ENCODE data around the gene LYZ.

Gene LYZ

GRCh38 chr12:69331909-69332684, 16.1 kb upstream of the LYZ start:
- Mint-ChIP-seq H3K4me3 (peak overlapping the region; percentile 76), H3K4me1 (peaks cover 13% of the 10 kb centered on the region), H3K27ac (peak overlapping the region; percentile 63), H3K36me3 (no peaks in the 10 kb centered on the region), H3K9me3 (no peaks in the 10 kb centered on the region)
- DNase-seq (ENCODE audit: low spot score in 2 of 2) (no peak), ATAC-seq (no peak)

GRCh38 chr12:69332815-69333358, 15.3 kb upstream of the LYZ start:
- Mint-ChIP-seq H3K4me3 (no peak overlapping the region), H3K27ac (no peak overlapping the region), H3K36me3 (no peaks in the 10 kb centered on the region), H3K9me3 (no peaks in the 10 kb centered on the region), H3K4me1 (peaks cover 13% of the 10 kb centered on the region)
- no peak for DNase-seq (ENCODE audit: low spot score in 2 of 2)
- no peak for ATAC-seq

GRCh38 chr12:69334158-69334557, 14.0 kb upstream of the LYZ start:
- H3K4me3 Mint-ChIP-seq: no peak overlapping the region

GRCh38 chr12:69337311-69338090, 10.7 kb upstream of the LYZ start:
- no peaks in the 10 kb centered on the region for H3K4me1 Mint-ChIP-seq
- ATAC-seq (no peak), DNase-seq (ENCODE audit: low spot score in 2 of 2) (no peak)
- no peak overlapping the region for H3K27ac Mint-ChIP-seq
- H3K36me3 Mint-ChIP-seq: no peaks in the 10 kb centered on the region
- no peak overlapping the region for H3K4me3 Mint-ChIP-seq
- no peaks in the 10 kb centered on the region for H3K9me3 Mint-ChIP-seq

More at GRCh38 chr12:69334158-69334557, 14.0 kb upstream of the LYZ start:
- Mint-ChIP-seq H3K4me1 (peaks cover 13% of the 10 kb centered on the region), H3K9me3 (no peaks in the 10 kb centered on the region), H3K36me3 (no peaks in the 10 kb centered on the region), H3K27ac (no peak overlapping the region)
- no peak for DNase-seq (ENCODE audit: low spot score in 2 of 2)
- ATAC-seq: no peak

GRCh38 chr12:69338120-69338859, 9.9 kb upstream of the LYZ start:
- no peak overlapping the region for H3K27ac Mint-ChIP-seq
- no peak overlapping the region for H3K4me3 Mint-ChIP-seq
- no peaks in the 10 kb centered on the region for H3K4me1 Mint-ChIP-seq
- DNase-seq (ENCODE audit: low spot score in 2 of 2) (no peak), ATAC-seq (no peak)
- no peaks in the 10 kb centered on the region for H3K36me3 Mint-ChIP-seq
- H3K9me3 Mint-ChIP-seq: no peaks in the 10 kb centered on the region

- H3K4me3 Mint-ChIP-seq: no peak overlapping the region
- DNase-seq (ENCODE audit: low spot score in 2 of 2) (no peak), ATAC-seq (no peak)
- H3K9me3 Mint-ChIP-seq: no peaks in the 10 kb centered on the region
- no peaks in the 10 kb centered on the region for H3K4me1 Mint-ChIP-seq
- H3K27ac Mint-ChIP-seq: no peak overlapping the region
- H3K36me3 Mint-ChIP-seq: no peaks in the 10 kb centered on the region
Measured at GRCh38 chr12:69338936-69339335, 9.2 kb upstream of the LYZ start.

GRCh38 chr12:69339999-69340398, 8.2 kb upstream of the LYZ start:
- DNase-seq (ENCODE audit: low spot score in 2 of 2) (no peak), ATAC-seq (no peak)
- no peak overlapping the region for H3K4me3 Mint-ChIP-seq
- H3K36me3 Mint-ChIP-seq: no peaks in the 10 kb centered on the region
- no peaks in the 10 kb centered on the region for H3K9me3 Mint-ChIP-seq
- no peak overlapping the region for H3K27ac Mint-ChIP-seq
- H3K4me1 Mint-ChIP-seq: no peaks in the 10 kb centered on the region

GRCh38 chr12:69341328-69341727, 6.9 kb upstream of the LYZ start:
- Mint-ChIP-seq H3K9me3 (no peaks in the 10 kb centered on the region), H3K4me3 (no peak overlapping the region), H3K27ac (no peak overlapping the region), H3K4me1 (no peaks in the 10 kb centered on the region), H3K36me3 (no peaks in the 10 kb centered on the region)
- ATAC-seq: no peak
- DNase-seq (ENCODE audit: low spot score in 2 of 2): no peak

GRCh38 chr12:69342421-69342820, 5.8 kb upstream of the LYZ start:
- no peak for DNase-seq (ENCODE audit: low spot score in 2 of 2)
- no peak overlapping the region for H3K27ac Mint-ChIP-seq
- ATAC-seq: no peak
- no peaks in the 10 kb centered on the region for H3K36me3 Mint-ChIP-seq
- no peaks in the 10 kb centered on the region for H3K4me1 Mint-ChIP-seq
- no peaks in the 10 kb centered on the region for H3K9me3 Mint-ChIP-seq
- no peak overlapping the region for H3K4me3 Mint-ChIP-seq

GRCh38 chr12:69343357-69343756, 4.8 kb upstream of the LYZ start:
- Mint-ChIP-seq H3K27ac (no peak overlapping the region), H3K4me1 (no peaks in the 10 kb centered on the region), H3K4me3 (no peak overlapping the region), H3K36me3 (no peaks in the 10 kb centered on the region), H3K9me3 (no peaks in the 10 kb centered on the region)
- DNase-seq (ENCODE audit: low spot score in 2 of 2) (no peak), ATAC-seq (no peak)

GRCh38 chr12:69343885-69344612, 4.1 kb upstream of the LYZ start:
- no peaks in the 10 kb centered on the region for H3K36me3 Mint-ChIP-seq
- ATAC-seq (no peak), DNase-seq (ENCODE audit: low spot score in 2 of 2) (no peak)
- no peaks in the 10 kb centered on the region for H3K4me1 Mint-ChIP-seq
- H3K9me3 Mint-ChIP-seq: no peaks in the 10 kb centered on the region
- H3K27ac Mint-ChIP-seq: no peak overlapping the region
- H3K4me3 Mint-ChIP-seq: no peak overlapping the region

- H3K27ac Mint-ChIP-seq: no peak overlapping the region
- H3K4me3 Mint-ChIP-seq: no peak overlapping the region
- no peak for DNase-seq (ENCODE audit: low spot score in 2 of 2)
- no peaks in the 10 kb centered on the region for H3K9me3 Mint-ChIP-seq
- no peaks in the 10 kb centered on the region for H3K36me3 Mint-ChIP-seq
- no peak for ATAC-seq
- H3K4me1 Mint-ChIP-seq: no peaks in the 10 kb centered on the region
Measured at GRCh38 chr12:69345077-69345476, 3.1 kb upstream of the LYZ start.

- Mint-ChIP-seq H3K9me3 (no peaks in the 10 kb centered on the region), H3K27ac (no peak overlapping the region), H3K36me3 (no peaks in the 10 kb centered on the region), H3K4me1 (no peaks in the 10 kb centered on the region), H3K4me3 (no peak overlapping the region)
- DNase-seq (ENCODE audit: low spot score in 2 of 2) (no peak), ATAC-seq (no peak)
Measured at GRCh38 chr12:69345742-69346141, 2.4 kb upstream of the LYZ start.

- Mint-ChIP-seq H3K27ac (no peak overlapping the region), H3K4me1 (no peaks in the 10 kb centered on the region), H3K4me3 (no peak overlapping the region)
Measured at GRCh38 chr12:69350002-69350626, 1.9 kb downstream of the LYZ start.

More at GRCh38 chr12:69350002-69350626, 1.9 kb downstream of the LYZ start:
- Mint-ChIP-seq H3K36me3 (no peaks in the 10 kb centered on the region), H3K9me3 (no peaks in the 10 kb centered on the region)
- ATAC-seq (no peak), DNase-seq (ENCODE audit: low spot score in 2 of 2) (no peak)
